Upper lobe of left lung (tissue), 6 donors: ENCODE measurements around the gene RRP1. TPM values are rescaled to one million over a fixed set of nuclear protein-coding genes. Genes with fewer than 3 reads are reported as not detected.
"Not testable (repeated sequence)": the region's sequence is repeated elsewhere in the genome, so short reads cannot be mapped to it uniquely, and the experiment has no call there.

Source experiments
- ATAC-seq, 2 donors: fragments of 200-7000 bp; cut with Tn5 transposase; one replicate each; pipeline ENCODE4 v1.9.1; 2022; ENCODE audit warnings: mild to moderate bottlenecking in 2 of 2, moderate library complexity in 2 of 2; ENCODE audit not compliant: low FRiP score in 2 of 2
- DNase-seq, 2 donors: peaks; one replicate each; pipeline ENCODE4 v3.0.0-alpha.2; 2019 to 2020
- H3K27ac ChIP-seq, 4 donors: fragments of 200-600 bp; sonication (generic); one replicate each; pipeline ENCODE4 v1.5.1; 2016 to 2019
- H3K27me3 ChIP-seq, 4 donors: fragments of 200-600 bp; sonication (generic); one replicate each; pipeline ENCODE4 v1.5.1; 2017 to 2019
- H3K36me3 ChIP-seq, 4 donors: fragments of 200-600 bp; sonication (generic); one replicate each; pipeline ENCODE4 v1.5.1; 2016 to 2019
- H3K4me1 ChIP-seq, 4 donors: fragments of 200-600 bp; sonication (generic); one replicate each; pipeline ENCODE4 v1.5.1; 2018 to 2019
- H3K4me3 ChIP-seq, 4 donors: fragments of 200-600 bp; sonication (generic); one replicate each; pipeline ENCODE4 v1.5.1; 2017 to 2019; ENCODE audit warnings: mild to moderate bottlenecking in 2 of 4, moderate library complexity in 1 of 4
- H3K9me3 ChIP-seq, 4 donors: fragments of 200-600 bp; sonication (generic); one replicate each; pipeline ENCODE4 v1.5.1; 2018 to 2019
- EP300 ChIP-seq, 4 donors: sonication (generic); formaldehyde crosslinking; IDR thresholded peaks; one replicate each; pipeline ENCODE4 v1.5.1; 2017; ENCODE audit warnings: antibody characterized with exemption in 4 of 4, control low read depth in 2 of 4
- POLR2A ChIP-seq, 4 donors: fragments of 450-650 bp; IDR thresholded peaks; one replicate each; pipeline ENCODE4 v1.5.1; 2016 to 2017; ENCODE audit warnings: antibody characterized with exemption in 4 of 4, mild to moderate bottlenecking in 2 of 4
- POLR2AphosphoS5 ChIP-seq, 2 donors: sonication (generic); formaldehyde crosslinking; IDR thresholded peaks; one replicate each; pipeline ENCODE4 v1.5.1; 2017; ENCODE audit warnings: antibody characterized with exemption in 2 of 2
- WGBS, 2 donors: methylation state at CpG; one replicate each; pipeline ENCODE4 v1.1.5; 2017 to 2018; 5-methylcytosine and 5-hydroxymethylcytosine counted together
- total RNA-seq, 6 donors: library from RNA; depleted of rRNA in 4 of 6; stranded (reverse); fragments of >200 nt in 4 of 6; gene quantifications; one replicate each; pipeline versions ENCODE4 v1.1.0 to v1.2.1, GENCODE V29; 2016 to 2021
- TF ChIP-seq, protein P1 (sequence below), 6 experiments: fragments of 450-650 bp in 4 of 6; fragments of 200-600 bp in 2 of 6; sonication (generic) in 2 of 6; IDR thresholded peaks; one replicate each; pipeline ENCODE4 v1.5.1; 2016 to 2019; ENCODE audit warnings: antibody characterized with exemption in 6 of 6
- donor health status: DM: no; HTN: no; CAD: no; lungs with moderate emphysema.
- donor health status: DM: no; HTN: yes; CAD: no; lungs with severe emphysema.

Gene RRP1
- total RNA-seq, 6 donors from 2014 or later, result 12.0 to 25.1 (median 20.9) TPM

DNA sequence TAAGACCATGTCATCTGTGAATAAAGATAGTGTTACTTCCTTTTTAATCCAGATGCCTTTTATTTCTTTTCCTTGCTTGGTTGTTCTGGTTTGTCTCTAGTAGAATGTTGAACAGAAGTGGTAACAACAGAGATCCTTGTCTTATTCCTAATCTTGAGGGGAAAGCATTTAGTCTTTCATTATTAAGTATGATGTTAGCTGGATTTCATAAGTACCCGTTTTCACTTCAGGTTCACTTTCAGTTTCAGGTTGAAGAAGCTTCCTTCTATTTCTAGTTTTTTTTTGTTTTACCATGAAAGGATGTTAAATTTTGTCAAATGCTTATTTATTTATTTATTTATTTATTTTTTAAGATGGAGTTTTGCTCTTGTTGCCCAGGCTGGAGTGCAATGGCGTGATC is 53.4 kb downstream of the RRP1 start:
- peaks cover 0 to 8% (median 2%) of the 10 kb centered on the region in 4 donors for H3K4me1 ChIP-seq
- TF ChIP-seq POLR2A (IDR thresholded peaks at IDR 0.05) (no peak), EP300 (IDR thresholded peaks at IDR 0.05) (no peak), POLR2AphosphoS5 (IDR thresholded peaks at IDR 0.05) (no peak)
- TF ChIP-seq, protein P1, sequence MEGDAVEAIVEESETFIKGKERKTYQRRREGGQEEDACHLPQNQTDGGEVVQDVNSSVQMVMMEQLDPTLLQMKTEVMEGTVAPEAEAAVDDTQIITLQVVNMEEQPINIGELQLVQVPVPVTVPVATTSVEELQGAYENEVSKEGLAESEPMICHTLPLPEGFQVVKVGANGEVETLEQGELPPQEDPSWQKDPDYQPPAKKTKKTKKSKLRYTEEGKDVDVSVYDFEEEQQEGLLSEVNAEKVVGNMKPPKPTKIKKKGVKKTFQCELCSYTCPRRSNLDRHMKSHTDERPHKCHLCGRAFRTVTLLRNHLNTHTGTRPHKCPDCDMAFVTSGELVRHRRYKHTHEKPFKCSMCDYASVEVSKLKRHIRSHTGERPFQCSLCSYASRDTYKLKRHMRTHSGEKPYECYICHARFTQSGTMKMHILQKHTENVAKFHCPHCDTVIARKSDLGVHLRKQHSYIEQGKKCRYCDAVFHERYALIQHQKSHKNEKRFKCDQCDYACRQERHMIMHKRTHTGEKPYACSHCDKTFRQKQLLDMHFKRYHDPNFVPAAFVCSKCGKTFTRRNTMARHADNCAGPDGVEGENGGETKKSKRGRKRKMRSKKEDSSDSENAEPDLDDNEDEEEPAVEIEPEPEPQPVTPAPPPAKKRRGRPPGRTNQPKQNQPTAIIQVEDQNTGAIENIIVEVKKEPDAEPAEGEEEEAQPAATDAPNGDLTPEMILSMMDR (IDR thresholded peaks at IDR 0.05), result no peak
- no peaks in the 10 kb centered on the region for H3K9me3 ChIP-seq
- H3K4me3 ChIP-seq, result no peak overlapping the region
- WGBS, 2 donors, result 48 to 57% methylated on average over 2 of the region's 2 CpGs
- no peak overlapping the region for H3K27ac ChIP-seq
- no peak for ATAC-seq
- no peaks in the 10 kb centered on the region for H3K36me3 ChIP-seq
- no peaks in the 10 kb centered on the region for H3K27me3 ChIP-seq
- DNase-seq, result no peak

- peaks cover 4 to 13% (median 9%) of the 10 kb centered on the region in 4 donors for H3K4me1 ChIP-seq
- 81 to 82% methylated on average over 5 of the region's 5 CpGs for WGBS, 2 donors
- not testable (repeated sequence) for DNase-seq, H3K27me3 ChIP-seq, H3K36me3 ChIP-seq, H3K9me3 ChIP-seq, H3K27ac ChIP-seq, H3K4me3 ChIP-seq, ATAC-seq
Observed at GRCh38 chr21:43844906-43845305, 55.5 kb downstream of the RRP1 start.

DNA sequence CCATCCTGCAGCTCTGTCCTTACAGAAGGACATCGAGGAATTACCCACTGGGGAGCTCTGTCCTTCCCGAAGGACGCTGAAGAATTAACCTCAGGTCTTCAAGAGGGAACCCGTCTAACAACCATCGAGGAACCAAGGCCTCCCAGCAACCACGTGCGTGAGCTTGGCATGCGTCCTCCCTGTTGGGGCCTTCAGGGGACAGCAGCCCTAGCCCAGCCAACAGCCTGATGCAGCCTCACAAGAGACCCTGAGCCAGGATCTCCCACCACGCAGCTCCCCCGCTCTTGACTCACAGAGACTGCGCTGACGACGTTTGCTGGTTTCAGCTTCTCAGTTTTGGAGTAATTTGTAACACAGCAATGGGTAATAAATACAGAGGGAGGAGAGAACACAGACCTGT is 56.0 kb downstream of the RRP1 start:
- Histone ChIP-seq H3K36me3 (no peaks in the 10 kb centered on the region), H3K27me3 (no peaks in the 10 kb centered on the region), H3K9me3 (no peaks in the 10 kb centered on the region), H3K27ac (no peak overlapping the region), H3K4me1 (peaks cover 5 to 18% (median 10%) of the 10 kb centered on the region in 4 donors), H3K4me3 (no peak overlapping the region)
- no peak for ATAC-seq
- TF ChIP-seq POLR2A (IDR thresholded peaks at IDR 0.05) (no peak), POLR2AphosphoS5 (IDR thresholded peaks at IDR 0.05) (no peak), EP300 (IDR thresholded peaks at IDR 0.05) (no peak)
- TF ChIP-seq, protein P1 (IDR thresholded peaks at IDR 0.05), result no peak
- WGBS, 2 donors, result 93 to 98% methylated on average over 8 to 13 of the region's 13 CpGs
- no peak for DNase-seq

- H3K36me3 ChIP-seq, result no peaks in the 10 kb centered on the region
- H3K27me3 ChIP-seq, result no peaks in the 10 kb centered on the region
- H3K4me3 ChIP-seq, result no peak overlapping the region
- ATAC-seq, result no peak
- peaks cover 5 to 18% (median 10%) of the 10 kb centered on the region in 4 donors for H3K4me1 ChIP-seq
- H3K9me3 ChIP-seq, result no peaks in the 10 kb centered on the region
- H3K27ac ChIP-seq, result no peak overlapping the region
- 93 to 96% methylated on average over 6 of the region's 6 CpGs for WGBS, 2 donors
- TF ChIP-seq, protein P1 (IDR thresholded peaks at IDR 0.05), result no peak
- TF ChIP-seq EP300 (IDR thresholded peaks at IDR 0.05), result no peak
- no peak for TF ChIP-seq POLR2A (IDR thresholded peaks at IDR 0.05)
- no peak for TF ChIP-seq POLR2AphosphoS5 (IDR thresholded peaks at IDR 0.05)
- no peak for DNase-seq
Observed at GRCh38 chr21:43846430-43846829, 57.1 kb downstream of the RRP1 start.

- H3K4me3 ChIP-seq, result no peak overlapping the region
- no peak for DNase-seq
- no peaks in the 10 kb centered on the region for H3K36me3 ChIP-seq
- TF ChIP-seq POLR2AphosphoS5 (IDR thresholded peaks at IDR 0.05) (no peak), POLR2A (IDR thresholded peaks at IDR 0.05) (no peak), EP300 (IDR thresholded peaks at IDR 0.05) (no peak)
- TF ChIP-seq, protein P1 (IDR thresholded peaks at IDR 0.05), result no peak
- H3K27ac ChIP-seq, result no peak overlapping the region
- peaks cover 5 to 18% (median 9%) of the 10 kb centered on the region in 4 donors for H3K4me1 ChIP-seq
- no peaks in the 10 kb centered on the region for H3K27me3 ChIP-seq
- 83 to 95% methylated on average over 8 to 14 of the region's 14 CpGs for WGBS, 2 donors
- no peaks in the 10 kb centered on the region for H3K9me3 ChIP-seq
- no peak for ATAC-seq
Observed at GRCh38 chr21:43847301-43847700, 57.9 kb downstream of the RRP1 start.
